GM21381 (cell line): ENCODE measurements around the gene LCN6.

ENCODE experiments used
- ATAC-seq: cut with Tn5 transposase; IDR thresholded peaks from one replicate; pipeline ENCODE4 v1.9.1; 2021; ENCODE audit warnings: mild to moderate bottlenecking, moderate library complexity; ENCODE audit not compliant: unreplicated experiment

LCN6 gene

GRCh38 chr9:136726631-136727191 lies 21.6 kb downstream of the LCN6 start:
- no peak for ATAC-seq

- ATAC-seq, result no peak
Observed at GRCh38 chr9:136726118-136726517, 22.2 kb downstream of the LCN6 start.

GRCh38 chr9:136725612-136726011 lies 22.7 kb downstream of the LCN6 start:
- no peak for ATAC-seq

- no peak for ATAC-seq
Observed at GRCh38 chr9:136724772-136725171, 23.6 kb downstream of the LCN6 start.

GRCh38 chr9:136723989-136724388 lies 24.3 kb downstream of the LCN6 start:
- no peak for ATAC-seq

- ATAC-seq, result no peak
Observed at GRCh38 chr9:136723362-136723976, 24.9 kb downstream of the LCN6 start.

GRCh38 chr9:136722969-136723356 lies 25.4 kb downstream of the LCN6 start:
- ATAC-seq, result no peak

- ATAC-seq, result no peak
Observed at GRCh38 chr9:136722093-136722968, 26.0 kb downstream of the LCN6 start.

GRCh38 chr9:136721339-136722092 lies 26.8 kb downstream of the LCN6 start:
- no peak for ATAC-seq

GRCh38 chr9:136720898-136721338 lies 27.4 kb downstream of the LCN6 start:
- no peak for ATAC-seq

GRCh38 chr9:136720251-136720897 lies 28.0 kb downstream of the LCN6 start:
- ATAC-seq, result no peak

GRCh38 chr9:136719195-136719880 lies 29.0 kb downstream of the LCN6 start:
- no peak for ATAC-seq

- no peak for ATAC-seq
Observed at GRCh38 chr9:136718345-136719194, 29.8 kb downstream of the LCN6 start.

- ATAC-seq, result no peak
Observed at GRCh38 chr9:136717399-136717798, 30.9 kb downstream of the LCN6 start.

- no peak for ATAC-seq
Observed at GRCh38 chr9:136714893-136715274, 33.4 kb downstream of the LCN6 start.

- no peak for ATAC-seq
Observed at GRCh38 chr9:136714096-136714892, 34.0 kb downstream of the LCN6 start.

- no peak for ATAC-seq
Observed at GRCh38 chr9:136713550-136713949, 34.8 kb downstream of the LCN6 start.
